ENCODE data around the gene TEX19.

DNA sequence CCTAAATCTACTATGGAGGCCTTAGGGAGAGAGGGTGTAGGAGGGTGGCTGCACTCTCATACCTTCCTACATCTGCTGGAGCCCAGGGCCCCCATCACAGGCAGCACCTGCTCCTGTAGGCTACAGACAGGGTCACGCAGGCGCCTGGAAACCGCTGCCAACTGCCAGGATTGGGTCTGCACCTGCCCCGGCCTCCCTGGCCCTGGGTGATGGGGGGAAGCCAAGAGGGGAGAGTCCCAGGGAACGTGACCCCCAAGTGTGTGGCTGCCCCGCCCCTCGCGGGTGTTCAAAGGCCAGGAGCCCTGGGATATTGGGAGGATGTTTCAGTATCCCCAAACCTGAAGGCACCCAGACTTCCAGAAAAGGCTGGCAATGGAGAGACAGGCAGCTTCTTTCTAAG lies 5.6 kb upstream of the TEX19 start:
- TF ChIP-seq EP300 (IDR thresholded peaks at IDR 0.05), result no peak
- TF ChIP-seq, protein P1, sequence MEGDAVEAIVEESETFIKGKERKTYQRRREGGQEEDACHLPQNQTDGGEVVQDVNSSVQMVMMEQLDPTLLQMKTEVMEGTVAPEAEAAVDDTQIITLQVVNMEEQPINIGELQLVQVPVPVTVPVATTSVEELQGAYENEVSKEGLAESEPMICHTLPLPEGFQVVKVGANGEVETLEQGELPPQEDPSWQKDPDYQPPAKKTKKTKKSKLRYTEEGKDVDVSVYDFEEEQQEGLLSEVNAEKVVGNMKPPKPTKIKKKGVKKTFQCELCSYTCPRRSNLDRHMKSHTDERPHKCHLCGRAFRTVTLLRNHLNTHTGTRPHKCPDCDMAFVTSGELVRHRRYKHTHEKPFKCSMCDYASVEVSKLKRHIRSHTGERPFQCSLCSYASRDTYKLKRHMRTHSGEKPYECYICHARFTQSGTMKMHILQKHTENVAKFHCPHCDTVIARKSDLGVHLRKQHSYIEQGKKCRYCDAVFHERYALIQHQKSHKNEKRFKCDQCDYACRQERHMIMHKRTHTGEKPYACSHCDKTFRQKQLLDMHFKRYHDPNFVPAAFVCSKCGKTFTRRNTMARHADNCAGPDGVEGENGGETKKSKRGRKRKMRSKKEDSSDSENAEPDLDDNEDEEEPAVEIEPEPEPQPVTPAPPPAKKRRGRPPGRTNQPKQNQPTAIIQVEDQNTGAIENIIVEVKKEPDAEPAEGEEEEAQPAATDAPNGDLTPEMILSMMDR (IDR thresholded peaks at IDR 0.05), result no peak
- TF ChIP-seq POLR2AphosphoS5 (IDR thresholded peaks at IDR 0.05), result no peak
- TF ChIP-seq POLR2A (IDR thresholded peaks at IDR 0.05), result no peak
